Esophagus squamous epithelium (tissue), 4 donors: ENCODE measurements around the gene TMEM63A.

Experiments
- CTCF ChIP-seq, 6 experiments: fragments of 450-650 bp in 4 of 6; fragments of 200-600 bp in 2 of 6; sonication (generic) in 2 of 6; IDR thresholded peaks; one replicate each; pipeline ENCODE4 v1.5.1; 2016 to 2019; ENCODE audit warnings: antibody characterized with exemption in 6 of 6, mild to moderate bottlenecking in 4 of 6, moderate library complexity in 4 of 6
- POLR2A ChIP-seq, 4 donors: fragments of 450-650 bp; IDR thresholded peaks; one replicate each; pipeline ENCODE4 v1.6.1; 2017; ENCODE audit warnings: antibody characterized with exemption in 4 of 4, mild to moderate bottlenecking in 4 of 4, moderate library complexity in 3 of 4

- TF ChIP-seq CTCF (IDR thresholded peaks at IDR 0.05) (no peak), POLR2A (IDR thresholded peaks at IDR 0.05) (no peak)
Observed at GRCh38 chr1:225903623-225904022, 21.4 kb upstream of the TMEM63A start.
